Panc1 (cell line): ENCODE results near the gene AKAP17A. TPM values are rescaled to one million over a fixed set of nuclear protein-coding genes. Genes with fewer than 3 reads are reported as not detected.

Experiments
- ATAC-seq: fragments of 200-7000 bp; cut with Tn5 transposase; 2 replicates; pipeline ENCODE4 v1.9.1; 2020; ENCODE audit warnings: mild to moderate bottlenecking, moderate library complexity
- BruUV-seq: library from RNA; stranded (reverse); fragments of 400-500 nt; replicated peaks from 2 replicates; lab custom pipeline; 2021; lab: Mats Ljungman, UMichigan
- CTCF ChIA-PET: fragments of 300-600 bp; sonication (Branson Sonifier 250); formaldehyde crosslinking; loops from one replicate; lab custom pipeline; 2022; ENCODE audit warnings: antibody characterized with exemption; lab: Charles Lee
- POLR2A ChIA-PET: fragments of 300-600 bp; sonication (Branson Sonifier 250); formaldehyde crosslinking; loops from one replicate; lab custom pipeline; 2022; ENCODE audit warnings: antibody characterized with exemption; lab: Charles Lee
- DNase-seq: peaks from one replicate; pipeline ENCODE4 v3.0.0-alpha.2; 2010; ENCODE audit warnings: low read depth, low spot score
- H3K27ac ChIP-seq: 2 replicates; pipeline ENCODE4 v1.5.1; 2011; ENCODE audit warnings: mild to moderate bottlenecking, low read length, inconsistent platforms
- H3K27me3 ChIP-seq: fragments of 200-500 bp; sonication (Bioruptor generic); 2 replicates; pipeline ENCODE4 v1.6.0; 2014; ENCODE audit warnings: low read length, inconsistent platforms; ENCODE audit not compliant: control insufficient read depth, insufficient read depth
- H3K36me3 ChIP-seq: fragments of 200-500 bp; sonication (Bioruptor generic); 2 replicates; pipeline ENCODE4 v1.5.1; 2014; ENCODE audit warnings: inconsistent platforms, mild to moderate bottlenecking, low read length, moderate library complexity; ENCODE audit not compliant: control insufficient read depth, insufficient read depth
- H3K4me1 ChIP-seq: 2 replicates; pipeline ENCODE4 v1.5.1; 2011; ENCODE audit warnings: inconsistent platforms, mild to moderate bottlenecking, low read length, moderate library complexity; ENCODE audit not compliant: control insufficient read depth, insufficient read depth
- H3K4me3 ChIP-seq, 2 experiments: 2 replicates each; pipeline ENCODE4 v1.5.1; 2011 to 2012; ENCODE audit warnings: low read depth in 2 of 2, low read length in 2 of 2, mild to moderate bottlenecking in 2 of 2, inconsistent platforms in 1 of 2, moderate library complexity in 1 of 2
- H3K9me3 ChIP-seq: fragments of 200-500 bp; sonication (Bioruptor generic); 2 replicates; pipeline ENCODE4 v1.5.1; 2014; ENCODE audit warnings: low read depth, mild to moderate bottlenecking, inconsistent platforms, low read length, moderate library complexity; ENCODE audit not compliant: control insufficient read depth, insufficient read depth
- POLR2AphosphoS5 ChIP-seq: IDR thresholded peaks from 2 replicates; pipeline ENCODE4 v1.6.1; 2012; ENCODE audit warnings: mild to moderate bottlenecking, low read depth, low read length, moderate library complexity
- SIN3A ChIP-seq: IDR thresholded peaks from 2 replicates; pipeline ENCODE4 v1.6.1; 2012; ENCODE audit warnings: low read depth, mild to moderate bottlenecking, low read length, moderate library complexity, borderline replicate concordance; ENCODE audit not compliant: insufficient read depth
- TCF7L2 ChIP-seq: IDR thresholded peaks from 2 replicates; pipeline ENCODE4 v1.6.1; 2011; ENCODE audit warnings: mild to moderate bottlenecking, low read depth, low read length, inconsistent platforms
- in situ Hi-C: cut with HindIII; loops from 2 replicates; pipeline ENCODE4 v1.10.0; 2016; ENCODE audit warnings: low sequenced_read_pairs, low pct_unique_long_range_greater_than_20kb
- intact Hi-C: fragments of 100-400 bp; cut with micrococcal nuclease; formaldehyde crosslinking; loops from one replicate; pipeline ENCODE4 v1.10.0; 2022; ENCODE audit not compliant: unreplicated experiment
- total RNA-seq: library from RNA; stranded (reverse); gene quantifications from one replicate; pipeline ENCODE4 v1.2.1, GENCODE V29; 2021; ENCODE audit not compliant: unreplicated experiment
- TF ChIP-seq, protein P1 (sequence below), 2 experiments: IDR thresholded peaks; 2 replicates each; pipeline ENCODE4 v1.6.1; 2011 to 2012; ENCODE audit warnings: low read depth in 2 of 2, control low read depth in 1 of 2, low read length in 1 of 2, mild to moderate bottlenecking in 1 of 2, moderate library complexity in 1 of 2; ENCODE audit not compliant: insufficient read depth in 1 of 2
- TF ChIP-seq, protein P2 (sequence below): fragments of 450-650 bp; IDR thresholded peaks from 2 replicates; pipeline ENCODE4 v1.5.1; 2017; ENCODE audit warnings: mild to moderate bottlenecking

Gene AKAP17A
- total RNA-seq, 1 experiment from 2014 or later, result 22.1 TPM

DNA sequence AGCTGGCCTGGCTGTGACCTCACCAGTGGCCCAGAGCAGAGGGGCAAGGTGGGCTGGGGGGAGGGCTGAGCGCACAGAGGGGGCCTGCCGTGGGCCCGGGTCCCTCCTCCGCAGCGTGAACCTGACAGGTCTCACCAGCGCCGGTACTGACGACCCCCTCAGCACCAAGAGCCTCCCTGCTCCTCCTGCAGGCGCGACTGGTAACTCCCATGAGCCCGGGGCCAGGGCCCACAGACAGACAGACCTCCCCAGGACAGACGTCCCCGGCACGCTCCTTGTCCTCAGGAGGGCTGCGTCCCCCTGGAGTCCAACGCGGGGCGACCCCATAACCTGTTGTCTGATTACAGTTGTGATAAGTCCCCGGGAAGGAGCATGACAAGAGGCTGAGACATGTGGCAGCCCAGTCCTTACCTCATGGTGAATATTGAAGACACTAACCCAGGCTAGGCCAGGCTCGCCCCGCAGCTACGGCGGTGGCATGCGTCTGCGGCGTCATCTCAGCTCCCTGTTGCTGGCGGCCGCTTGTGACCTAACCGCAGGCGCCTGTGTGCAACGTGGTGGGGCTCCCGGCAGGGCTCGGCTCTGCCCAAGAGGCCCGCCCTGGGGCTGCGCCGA is 8.5 kb downstream of the AKAP17A start:
- H3K9me3 ChIP-seq, result no peaks in the 10 kb centered on the region
- ChIA-PET CTCF (no interaction called here), POLR2A (no interaction called here)
- no peak overlapping the region for H3K27ac ChIP-seq
- ATAC-seq, result no peak
- H3K27me3 ChIP-seq, result no peaks in the 10 kb centered on the region
- no peak overlapping the region for H3K4me3 ChIP-seq
- intact Hi-C loops (no loop called here), in situ Hi-C loops (no loop called here)
- no peak for DNase-seq
- no peaks in the 10 kb centered on the region; the same call in 1 of the 2 replicates for H3K36me3 ChIP-seq
- no peaks in the 10 kb centered on the region for H3K4me1 ChIP-seq
- no TSS peak for BruUV-seq
- no peak for TF ChIP-seq SIN3A
- no peak for TF ChIP-seq POLR2AphosphoS5
- TF ChIP-seq TCF7L2, result no peak
- TF ChIP-seq, protein P1, sequence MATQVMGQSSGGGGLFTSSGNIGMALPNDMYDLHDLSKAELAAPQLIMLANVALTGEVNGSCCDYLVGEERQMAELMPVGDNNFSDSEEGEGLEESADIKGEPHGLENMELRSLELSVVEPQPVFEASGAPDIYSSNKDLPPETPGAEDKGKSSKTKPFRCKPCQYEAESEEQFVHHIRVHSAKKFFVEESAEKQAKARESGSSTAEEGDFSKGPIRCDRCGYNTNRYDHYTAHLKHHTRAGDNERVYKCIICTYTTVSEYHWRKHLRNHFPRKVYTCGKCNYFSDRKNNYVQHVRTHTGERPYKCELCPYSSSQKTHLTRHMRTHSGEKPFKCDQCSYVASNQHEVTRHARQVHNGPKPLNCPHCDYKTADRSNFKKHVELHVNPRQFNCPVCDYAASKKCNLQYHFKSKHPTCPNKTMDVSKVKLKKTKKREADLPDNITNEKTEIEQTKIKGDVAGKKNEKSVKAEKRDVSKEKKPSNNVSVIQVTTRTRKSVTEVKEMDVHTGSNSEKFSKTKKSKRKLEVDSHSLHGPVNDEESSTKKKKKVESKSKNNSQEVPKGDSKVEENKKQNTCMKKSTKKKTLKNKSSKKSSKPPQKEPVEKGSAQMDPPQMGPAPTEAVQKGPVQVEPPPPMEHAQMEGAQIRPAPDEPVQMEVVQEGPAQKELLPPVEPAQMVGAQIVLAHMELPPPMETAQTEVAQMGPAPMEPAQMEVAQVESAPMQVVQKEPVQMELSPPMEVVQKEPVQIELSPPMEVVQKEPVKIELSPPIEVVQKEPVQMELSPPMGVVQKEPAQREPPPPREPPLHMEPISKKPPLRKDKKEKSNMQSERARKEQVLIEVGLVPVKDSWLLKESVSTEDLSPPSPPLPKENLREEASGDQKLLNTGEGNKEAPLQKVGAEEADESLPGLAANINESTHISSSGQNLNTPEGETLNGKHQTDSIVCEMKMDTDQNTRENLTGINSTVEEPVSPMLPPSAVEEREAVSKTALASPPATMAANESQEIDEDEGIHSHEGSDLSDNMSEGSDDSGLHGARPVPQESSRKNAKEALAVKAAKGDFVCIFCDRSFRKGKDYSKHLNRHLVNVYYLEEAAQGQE (IDR thresholded peaks at IDR 0.05; ENCODE audit: insufficient read depth in 1 of 2, low read depth in 2 of 2, low read length in 1 of 2), result no peak
- TF ChIP-seq, protein P2, sequence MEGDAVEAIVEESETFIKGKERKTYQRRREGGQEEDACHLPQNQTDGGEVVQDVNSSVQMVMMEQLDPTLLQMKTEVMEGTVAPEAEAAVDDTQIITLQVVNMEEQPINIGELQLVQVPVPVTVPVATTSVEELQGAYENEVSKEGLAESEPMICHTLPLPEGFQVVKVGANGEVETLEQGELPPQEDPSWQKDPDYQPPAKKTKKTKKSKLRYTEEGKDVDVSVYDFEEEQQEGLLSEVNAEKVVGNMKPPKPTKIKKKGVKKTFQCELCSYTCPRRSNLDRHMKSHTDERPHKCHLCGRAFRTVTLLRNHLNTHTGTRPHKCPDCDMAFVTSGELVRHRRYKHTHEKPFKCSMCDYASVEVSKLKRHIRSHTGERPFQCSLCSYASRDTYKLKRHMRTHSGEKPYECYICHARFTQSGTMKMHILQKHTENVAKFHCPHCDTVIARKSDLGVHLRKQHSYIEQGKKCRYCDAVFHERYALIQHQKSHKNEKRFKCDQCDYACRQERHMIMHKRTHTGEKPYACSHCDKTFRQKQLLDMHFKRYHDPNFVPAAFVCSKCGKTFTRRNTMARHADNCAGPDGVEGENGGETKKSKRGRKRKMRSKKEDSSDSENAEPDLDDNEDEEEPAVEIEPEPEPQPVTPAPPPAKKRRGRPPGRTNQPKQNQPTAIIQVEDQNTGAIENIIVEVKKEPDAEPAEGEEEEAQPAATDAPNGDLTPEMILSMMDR, result no peak

DNA sequence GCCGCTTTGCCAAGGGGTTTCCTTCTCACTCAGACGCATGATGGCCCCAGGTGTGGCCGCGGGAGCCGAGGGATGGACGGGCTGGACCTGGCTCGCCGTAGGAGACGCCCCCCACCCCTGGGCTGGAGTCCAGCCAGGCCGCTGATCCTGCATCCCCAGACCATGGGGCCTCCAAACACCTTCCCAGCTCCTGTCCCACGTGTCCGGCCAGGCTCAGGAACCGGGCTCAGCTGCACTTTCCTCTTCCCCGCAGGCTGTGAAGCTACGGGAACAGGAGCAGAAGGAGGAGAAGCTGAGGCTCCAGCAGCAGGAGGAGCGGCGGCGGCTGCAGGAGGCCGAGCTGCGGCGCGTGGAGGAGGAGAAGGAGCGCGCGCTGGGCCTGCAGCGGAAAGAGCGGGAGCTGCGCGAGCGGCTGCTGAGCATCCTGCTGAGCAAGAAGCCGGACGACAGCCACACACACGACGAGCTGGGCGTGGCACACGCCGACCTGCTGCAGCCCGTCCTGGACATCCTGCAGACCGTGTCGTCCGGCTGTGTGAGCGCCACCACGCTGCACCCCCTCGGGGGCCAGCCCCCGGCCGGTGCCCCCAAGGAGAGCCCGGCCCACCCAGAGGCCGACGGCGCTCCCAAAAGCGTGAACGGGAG is 9.1 kb downstream of the AKAP17A start:
- no peak for TF ChIP-seq SIN3A
- TF ChIP-seq, protein P1 (IDR thresholded peaks at IDR 0.05; ENCODE audit: insufficient read depth in 1 of 2, low read depth in 2 of 2, low read length in 1 of 2), result no peak
- TF ChIP-seq, protein P2, result no peak
- TF ChIP-seq TCF7L2, result no peak
- no peak for TF ChIP-seq POLR2AphosphoS5
- H3K36me3 ChIP-seq, result no peaks in the 10 kb centered on the region; the same call in 1 of the 2 replicates
- H3K4me3 ChIP-seq, result no peak overlapping the region
- no peaks in the 10 kb centered on the region for H3K4me1 ChIP-seq
- POLR2A ChIA-PET, result no interaction called here
- intact Hi-C loops, result no loop called here
- no peak overlapping the region for H3K27ac ChIP-seq
- no peak for DNase-seq
- no peaks in the 10 kb centered on the region for H3K9me3 ChIP-seq
- in situ Hi-C loops, result no loop called here
- no peaks in the 10 kb centered on the region for H3K27me3 ChIP-seq
- ATAC-seq, result no peak
- CTCF ChIA-PET, result no interaction called here
- no TSS peak for BruUV-seq
